ENCODE results near the gene DUS1L.

DUS1L gene

GRCh38 chr17:82053130-82053529 is 12.5 kb downstream of the DUS1L start:
- DNase-seq, result no peak
- Histone ChIP-seq H3K27ac (ENCODE audit: insufficient read depth, low read length, poor library complexity, severe bottlenecking) (no peak overlapping the region), H3K36me3 (ENCODE audit: control insufficient read depth, insufficient read depth, low read length) (peaks cover 42% of the 10 kb centered on the region), H3K4me1 (ENCODE audit: control insufficient read depth, insufficient read depth, low read length, poor library complexity, severe bottlenecking) (peaks cover 25% of the 10 kb centered on the region), H3K27me3 (replicated peaks; ENCODE audit: control insufficient read depth, insufficient read depth, low read length, poor library complexity, severe bottlenecking) (no peaks in the 10 kb centered on the region), H3K9me3 (ENCODE audit: control insufficient read depth, low read length) (no peaks in the 10 kb centered on the region), H3K4me3 (ENCODE audit: insufficient read depth, low read depth, low read length, poor library complexity, severe bottlenecking) (peak overlapping the region; percentile 71)

GRCh38 chr17:82052638-82053059 is 13.0 kb downstream of the DUS1L start:
- H3K27me3 ChIP-seq (replicated peaks; ENCODE audit: control insufficient read depth, insufficient read depth, low read length, poor library complexity, severe bottlenecking), result no peaks in the 10 kb centered on the region
- no peak for DNase-seq
- peak overlapping the region; percentile 71 for H3K4me3 ChIP-seq (ENCODE audit: insufficient read depth, low read depth, low read length, poor library complexity, severe bottlenecking)
- H3K4me1 ChIP-seq (ENCODE audit: control insufficient read depth, insufficient read depth, low read length, poor library complexity, severe bottlenecking), result peaks cover 25% of the 10 kb centered on the region
- H3K27ac ChIP-seq (ENCODE audit: insufficient read depth, low read length, poor library complexity, severe bottlenecking), result no peak overlapping the region
- peaks cover 38% of the 10 kb centered on the region for H3K36me3 ChIP-seq (ENCODE audit: control insufficient read depth, insufficient read depth, low read length)
- no peaks in the 10 kb centered on the region for H3K9me3 ChIP-seq (ENCODE audit: control insufficient read depth, low read length)

- DNase-seq, result peak; percentile 63 to 74 (median 65)
- Histone ChIP-seq H3K4me3 (ENCODE audit: insufficient read depth, low read depth, low read length, poor library complexity, severe bottlenecking) (peak within 1 kb of the TSS; percentile 71), H3K36me3 (ENCODE audit: control insufficient read depth, insufficient read depth, low read length) (peaks cover 34% of the 10 kb centered on the region), H3K27me3 (replicated peaks; ENCODE audit: control insufficient read depth, insufficient read depth, low read length, poor library complexity, severe bottlenecking) (no peaks in the 10 kb centered on the region), H3K4me1 (ENCODE audit: control insufficient read depth, insufficient read depth, low read length, poor library complexity, severe bottlenecking) (peaks cover 25% of the 10 kb centered on the region), H3K27ac (ENCODE audit: insufficient read depth, low read length, poor library complexity, severe bottlenecking) (no peak within 1 kb of the TSS), H3K9me3 (ENCODE audit: control insufficient read depth, low read length) (no peaks in the 10 kb centered on the region)
Observed at GRCh38 chr17:82051776-82052637, 13.6 kb downstream of the DUS1L start, which contains the start of the genes GPS1 and RFNG. TSS of gene GPS1 (plus strand) at chr17:82051898. CDS start at chr17:82051932, 34 bp downstream. TSS of gene RFNG (minus strand) at chr17:82051811. CDS start at chr17:82051766, 45 bp downstream.

GRCh38 chr17:82050761-82051641 is 14.6 kb downstream of the DUS1L start:
- Histone ChIP-seq H3K4me3 (ENCODE audit: insufficient read depth, low read depth, low read length, poor library complexity, severe bottlenecking) (peak overlapping the region; percentile 50), H3K4me1 (ENCODE audit: control insufficient read depth, insufficient read depth, low read length, poor library complexity, severe bottlenecking) (peaks cover 25% of the 10 kb centered on the region), H3K36me3 (ENCODE audit: control insufficient read depth, insufficient read depth, low read length) (peaks cover 26% of the 10 kb centered on the region), H3K9me3 (ENCODE audit: control insufficient read depth, low read length) (no peaks in the 10 kb centered on the region), H3K27ac (ENCODE audit: insufficient read depth, low read length, poor library complexity, severe bottlenecking) (no peak overlapping the region), H3K27me3 (replicated peaks; ENCODE audit: control insufficient read depth, insufficient read depth, low read length, poor library complexity, severe bottlenecking) (no peaks in the 10 kb centered on the region)
- no peak for DNase-seq

GRCh38 chr17:82050152-82050760 is 15.3 kb downstream of the DUS1L start:
- H3K4me1 ChIP-seq (ENCODE audit: control insufficient read depth, insufficient read depth, low read length, poor library complexity, severe bottlenecking), result peaks cover 25% of the 10 kb centered on the region
- peaks cover 23% of the 10 kb centered on the region for H3K36me3 ChIP-seq (ENCODE audit: control insufficient read depth, insufficient read depth, low read length)
- no peak for DNase-seq
- H3K27ac ChIP-seq (ENCODE audit: insufficient read depth, low read length, poor library complexity, severe bottlenecking), result no peak overlapping the region
- peak overlapping the region; percentile 50 for H3K4me3 ChIP-seq (ENCODE audit: insufficient read depth, low read depth, low read length, poor library complexity, severe bottlenecking)
- H3K9me3 ChIP-seq (ENCODE audit: control insufficient read depth, low read length), result no peaks in the 10 kb centered on the region
- H3K27me3 ChIP-seq (replicated peaks; ENCODE audit: control insufficient read depth, insufficient read depth, low read length, poor library complexity, severe bottlenecking), result no peaks in the 10 kb centered on the region

- DNase-seq, result no peak
- H3K9me3 ChIP-seq (ENCODE audit: control insufficient read depth, low read length), result no peaks in the 10 kb centered on the region
- H3K27ac ChIP-seq (ENCODE audit: insufficient read depth, low read length, poor library complexity, severe bottlenecking), result no peak overlapping the region
- H3K4me1 ChIP-seq (ENCODE audit: control insufficient read depth, insufficient read depth, low read length, poor library complexity, severe bottlenecking), result peaks cover 25% of the 10 kb centered on the region
- no peaks in the 10 kb centered on the region for H3K27me3 ChIP-seq (replicated peaks; ENCODE audit: control insufficient read depth, insufficient read depth, low read length, poor library complexity, severe bottlenecking)
- H3K36me3 ChIP-seq (ENCODE audit: control insufficient read depth, insufficient read depth, low read length), result peaks cover 16% of the 10 kb centered on the region
- H3K4me3 ChIP-seq (ENCODE audit: insufficient read depth, low read depth, low read length, poor library complexity, severe bottlenecking), result no peak overlapping the region
Observed at GRCh38 chr17:82049521-82049971, 16.1 kb downstream of the DUS1L start.

- Histone ChIP-seq H3K4me3 (ENCODE audit: insufficient read depth, low read depth, low read length, poor library complexity, severe bottlenecking) (no peak overlapping the region), H3K36me3 (ENCODE audit: control insufficient read depth, insufficient read depth, low read length) (peaks cover 11% of the 10 kb centered on the region), H3K4me1 (ENCODE audit: control insufficient read depth, insufficient read depth, low read length, poor library complexity, severe bottlenecking) (peaks cover 25% of the 10 kb centered on the region), H3K9me3 (ENCODE audit: control insufficient read depth, low read length) (no peaks in the 10 kb centered on the region), H3K27ac (ENCODE audit: insufficient read depth, low read length, poor library complexity, severe bottlenecking) (no peak overlapping the region), H3K27me3 (replicated peaks; ENCODE audit: control insufficient read depth, insufficient read depth, low read length, poor library complexity, severe bottlenecking) (no peaks in the 10 kb centered on the region)
- DNase-seq, result no peak
Observed at GRCh38 chr17:82049106-82049505, 16.5 kb downstream of the DUS1L start.

GRCh38 chr17:82048571-82048971 is 17.0 kb downstream of the DUS1L start:
- H3K4me1 ChIP-seq (ENCODE audit: control insufficient read depth, insufficient read depth, low read length, poor library complexity, severe bottlenecking), result peaks cover 23% of the 10 kb centered on the region
- peaks cover 6% of the 10 kb centered on the region for H3K36me3 ChIP-seq (ENCODE audit: control insufficient read depth, insufficient read depth, low read length)
- DNase-seq, result no peak
- no peaks in the 10 kb centered on the region for H3K9me3 ChIP-seq (ENCODE audit: control insufficient read depth, low read length)
- H3K27ac ChIP-seq (ENCODE audit: insufficient read depth, low read length, poor library complexity, severe bottlenecking), result no peak overlapping the region
- H3K27me3 ChIP-seq (replicated peaks; ENCODE audit: control insufficient read depth, insufficient read depth, low read length, poor library complexity, severe bottlenecking), result no peaks in the 10 kb centered on the region
- H3K4me3 ChIP-seq (ENCODE audit: insufficient read depth, low read depth, low read length, poor library complexity, severe bottlenecking), result no peak overlapping the region

GRCh38 chr17:82047914-82048570 is 17.6 kb downstream of the DUS1L start:
- peaks cover 18% of the 10 kb centered on the region for H3K4me1 ChIP-seq (ENCODE audit: control insufficient read depth, insufficient read depth, low read length, poor library complexity, severe bottlenecking)
- H3K36me3 ChIP-seq (ENCODE audit: control insufficient read depth, insufficient read depth, low read length), result peaks cover 4% of the 10 kb centered on the region
- no peaks in the 10 kb centered on the region for H3K9me3 ChIP-seq (ENCODE audit: control insufficient read depth, low read length)
- no peak overlapping the region for H3K27ac ChIP-seq (ENCODE audit: insufficient read depth, low read length, poor library complexity, severe bottlenecking)
- DNase-seq, result no peak
- no peaks in the 10 kb centered on the region for H3K27me3 ChIP-seq (replicated peaks; ENCODE audit: control insufficient read depth, insufficient read depth, low read length, poor library complexity, severe bottlenecking)
- H3K4me3 ChIP-seq (ENCODE audit: insufficient read depth, low read depth, low read length, poor library complexity, severe bottlenecking), result no peak overlapping the region

All from effector memory CD4-positive, alpha-beta T cell (primary cell).